ENCODE data around the gene MSN. TPM values are rescaled to one million over a fixed set of nuclear protein-coding genes. Genes with fewer than 3 reads are reported as not detected.

The MSN gene
- total and polyA plus RNA-seq, 10 of the 15 experiments (the other 5 are each of a cell fraction or from before 2014, with no cell fraction given) = 93.8 to 432 (median 270) TPM

DNA sequence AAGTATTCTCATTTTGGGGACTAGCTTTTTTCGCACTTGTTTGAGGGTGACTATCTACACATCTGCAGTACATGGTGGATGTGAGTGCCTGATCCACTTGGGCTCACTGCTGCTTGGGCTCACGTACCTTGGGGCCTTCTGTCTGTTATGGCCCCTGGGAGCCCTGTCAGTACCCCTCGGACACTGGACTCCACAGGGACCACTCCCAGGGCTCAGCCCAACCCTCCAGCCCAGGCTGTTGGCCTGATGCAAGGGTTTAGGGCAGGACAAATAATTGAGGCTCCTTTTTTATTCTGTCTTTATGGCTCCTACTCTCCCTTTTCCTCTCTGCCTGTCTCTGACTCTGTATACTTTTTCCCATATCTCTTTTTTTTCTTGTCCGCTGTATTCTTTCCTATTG is 32.7 kb upstream of the MSN start:
- no peak overlapping the region for H2AFZ ChIP-seq (ENCODE audit: control insufficient read depth, low read depth, low read length)
- no peak overlapping the region for H3K4me2 ChIP-seq (ENCODE audit: control insufficient read depth, insufficient read depth)
- FAIRE-seq = no peak
- POLR2A ChIA-PET = no interaction called here
- H3K79me2 ChIP-seq (ENCODE audit: control insufficient read depth, insufficient read depth, low read length) = no peaks in the 10 kb centered on the region
- TF ChIP-seq, protein P1, sequence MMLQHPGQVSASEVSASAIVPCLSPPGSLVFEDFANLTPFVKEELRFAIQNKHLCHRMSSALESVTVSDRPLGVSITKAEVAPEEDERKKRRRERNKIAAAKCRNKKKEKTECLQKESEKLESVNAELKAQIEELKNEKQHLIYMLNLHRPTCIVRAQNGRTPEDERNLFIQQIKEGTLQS (IDR thresholded peaks at IDR 0.05; ENCODE audit: borderline replicate concordance, extremely low read depth, low read depth, low read length) = no peak
- no peak for TF ChIP-seq PAX8 (IDR thresholded peaks at IDR 0.05)
- intact Hi-C loops (cut with micrococcal nuclease; ENCODE audit: unreplicated experiment) = no loop called here
- RAD21 ChIA-PET (ENCODE audit: unreplicated experiment) = no interaction called here
- CTCF ChIA-PET = no interaction called here
- ATAC-seq = no peak
- H3K36me3 ChIP-seq (ENCODE audit: control insufficient read depth in 2 of 2, insufficient read depth in 2 of 2, low read length in 1 of 2) = no peaks in the 10 kb centered on the region
- 54% methylated on average over 4 of the region's 4 CpGs for WGBS (ENCODE audit: insufficient coverage, insufficient replicate concordance, low lambda C conversion rate, missing lambda C conversion rate)
- SMC1A ChIA-PET (ENCODE audit: uncharacterized antibody, unreplicated experiment) = no interaction called here
- no peaks in the 10 kb centered on the region; the same call in 2 of the 3 replicates for H3K9me3 ChIP-seq (replicated peaks; ENCODE audit: control insufficient read depth, insufficient read depth, low read length)
- DNase-seq (ENCODE audit: low read depth, low spot score) = no peak
- no TSS peak for BruUV-seq (replicated peaks)
- no peaks in the 10 kb centered on the region for H3K4me1 ChIP-seq (ENCODE audit: control insufficient read depth, insufficient read depth, low read length)
- H4K20me1 ChIP-seq (ENCODE audit: control insufficient read depth, insufficient read depth) = no peaks in the 10 kb centered on the region
- H3K27ac ChIP-seq (ENCODE audit: control insufficient read depth, insufficient read depth) = no peak overlapping the region
- no peak overlapping the region for H3K4me3 ChIP-seq
- H3K9ac ChIP-seq (ENCODE audit: control insufficient read depth, insufficient read depth, low read length) = no peak overlapping the region
- H3K27me3 ChIP-seq (replicated peaks in 1 of 2; ENCODE audit: control insufficient read depth in 2 of 2, insufficient read depth in 2 of 2, low read length in 1 of 2) = no peaks in the 10 kb centered on the region
- in situ Hi-C loops (cut with MboI) = no loop called here

DNA sequence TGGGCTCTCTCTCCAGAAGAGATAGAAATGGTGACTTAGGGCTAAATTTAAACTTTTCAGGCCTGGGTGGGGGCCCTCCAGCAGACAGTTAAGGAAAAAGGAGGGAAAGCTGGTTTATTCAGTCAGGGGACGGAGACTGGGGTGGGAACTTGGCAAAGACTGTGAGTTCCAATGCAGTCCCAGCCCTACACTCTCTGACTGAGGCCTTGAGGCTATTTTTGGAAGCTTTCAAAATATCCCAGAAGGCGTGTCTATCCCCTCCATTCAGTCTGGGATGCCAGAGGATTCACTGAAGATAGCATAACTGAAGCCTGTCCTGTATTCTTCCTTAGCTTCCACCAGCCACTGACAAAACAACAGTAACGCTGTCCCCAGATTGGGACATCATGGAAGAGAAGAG is 32.1 kb upstream of the MSN start:
- H3K9ac ChIP-seq (ENCODE audit: control insufficient read depth, insufficient read depth, low read length) = no peak overlapping the region
- H3K79me2 ChIP-seq (ENCODE audit: control insufficient read depth, insufficient read depth, low read length) = no peaks in the 10 kb centered on the region
- no peak overlapping the region for H3K27ac ChIP-seq (ENCODE audit: control insufficient read depth, insufficient read depth)
- BruUV-seq (replicated peaks) = no TSS peak
- FAIRE-seq (no peak), ATAC-seq (no peak), DNase-seq (ENCODE audit: low read depth, low spot score) (no peak)
- SMC1A ChIA-PET (ENCODE audit: uncharacterized antibody, unreplicated experiment) = no interaction called here
- RAD21 ChIA-PET (ENCODE audit: unreplicated experiment) = no interaction called here
- H3K4me1 ChIP-seq (ENCODE audit: control insufficient read depth, insufficient read depth, low read length) = no peaks in the 10 kb centered on the region
- no peak overlapping the region for H3K4me2 ChIP-seq (ENCODE audit: control insufficient read depth, insufficient read depth)
- intact Hi-C loops (cut with micrococcal nuclease; ENCODE audit: unreplicated experiment) (no loop called here), in situ Hi-C loops (cut with MboI) (no loop called here)
- WGBS (ENCODE audit: insufficient coverage, insufficient replicate concordance, low lambda C conversion rate, missing lambda C conversion rate) = 49% methylated on average over 3 of the region's 3 CpGs
- H2AFZ ChIP-seq (ENCODE audit: control insufficient read depth, low read depth, low read length) = no peak overlapping the region
- H3K9me3 ChIP-seq (replicated peaks; ENCODE audit: control insufficient read depth, insufficient read depth, low read length) = no peaks in the 10 kb centered on the region
- H4K20me1 ChIP-seq (ENCODE audit: control insufficient read depth, insufficient read depth) = no peaks in the 10 kb centered on the region
- no peak overlapping the region for H3K4me3 ChIP-seq
- CTCF ChIA-PET = interaction anchor here (1.4 kb wide), 1 partner anchor 87 kb away, joined by 3 read pairs; no protein-coding TSS in a partner anchor
- no peaks in the 10 kb centered on the region for H3K27me3 ChIP-seq (replicated peaks in 1 of 2; ENCODE audit: control insufficient read depth in 2 of 2, insufficient read depth in 2 of 2, low read length in 1 of 2)
- POLR2A ChIA-PET = no interaction called here
- no peaks in the 10 kb centered on the region for H3K36me3 ChIP-seq (ENCODE audit: control insufficient read depth in 2 of 2, insufficient read depth in 2 of 2, low read length in 1 of 2)
- TF ChIP-seq RAD51 (IDR thresholded peaks at IDR 0.05) = no peak
- TF ChIP-seq, protein P2, sequence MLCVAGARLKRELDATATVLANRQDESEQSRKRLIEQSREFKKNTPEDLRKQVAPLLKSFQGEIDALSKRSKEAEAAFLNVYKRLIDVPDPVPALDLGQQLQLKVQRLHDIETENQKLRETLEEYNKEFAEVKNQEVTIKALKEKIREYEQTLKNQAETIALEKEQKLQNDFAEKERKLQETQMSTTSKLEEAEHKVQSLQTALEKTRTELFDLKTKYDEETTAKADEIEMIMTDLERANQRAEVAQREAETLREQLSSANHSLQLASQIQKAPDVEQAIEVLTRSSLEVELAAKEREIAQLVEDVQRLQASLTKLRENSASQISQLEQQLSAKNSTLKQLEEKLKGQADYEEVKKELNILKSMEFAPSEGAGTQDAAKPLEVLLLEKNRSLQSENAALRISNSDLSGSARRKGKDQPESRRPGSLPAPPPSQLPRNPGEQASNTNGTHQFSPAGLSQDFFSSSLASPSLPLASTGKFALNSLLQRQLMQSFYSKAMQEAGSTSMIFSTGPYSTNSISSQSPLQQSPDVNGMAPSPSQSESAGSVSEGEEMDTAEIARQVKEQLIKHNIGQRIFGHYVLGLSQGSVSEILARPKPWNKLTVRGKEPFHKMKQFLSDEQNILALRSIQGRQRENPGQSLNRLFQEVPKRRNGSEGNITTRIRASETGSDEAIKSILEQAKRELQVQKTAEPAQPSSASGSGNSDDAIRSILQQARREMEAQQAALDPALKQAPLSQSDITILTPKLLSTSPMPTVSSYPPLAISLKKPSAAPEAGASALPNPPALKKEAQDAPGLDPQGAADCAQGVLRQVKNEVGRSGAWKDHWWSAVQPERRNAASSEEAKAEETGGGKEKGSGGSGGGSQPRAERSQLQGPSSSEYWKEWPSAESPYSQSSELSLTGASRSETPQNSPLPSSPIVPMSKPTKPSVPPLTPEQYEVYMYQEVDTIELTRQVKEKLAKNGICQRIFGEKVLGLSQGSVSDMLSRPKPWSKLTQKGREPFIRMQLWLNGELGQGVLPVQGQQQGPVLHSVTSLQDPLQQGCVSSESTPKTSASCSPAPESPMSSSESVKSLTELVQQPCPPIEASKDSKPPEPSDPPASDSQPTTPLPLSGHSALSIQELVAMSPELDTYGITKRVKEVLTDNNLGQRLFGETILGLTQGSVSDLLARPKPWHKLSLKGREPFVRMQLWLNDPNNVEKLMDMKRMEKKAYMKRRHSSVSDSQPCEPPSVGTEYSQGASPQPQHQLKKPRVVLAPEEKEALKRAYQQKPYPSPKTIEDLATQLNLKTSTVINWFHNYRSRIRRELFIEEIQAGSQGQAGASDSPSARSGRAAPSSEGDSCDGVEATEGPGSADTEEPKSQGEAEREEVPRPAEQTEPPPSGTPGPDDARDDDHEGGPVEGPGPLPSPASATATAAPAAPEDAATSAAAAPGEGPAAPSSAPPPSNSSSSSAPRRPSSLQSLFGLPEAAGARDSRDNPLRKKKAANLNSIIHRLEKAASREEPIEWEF (IDR thresholded peaks at IDR 0.05; ENCODE audit: insufficient replicate concordance, low read depth, low read length) = no peak
- TF ChIP-seq NFXL1 (IDR thresholded peaks at IDR 0.05; ENCODE audit: borderline replicate concordance) = no peak
- TF ChIP-seq, protein P3, sequence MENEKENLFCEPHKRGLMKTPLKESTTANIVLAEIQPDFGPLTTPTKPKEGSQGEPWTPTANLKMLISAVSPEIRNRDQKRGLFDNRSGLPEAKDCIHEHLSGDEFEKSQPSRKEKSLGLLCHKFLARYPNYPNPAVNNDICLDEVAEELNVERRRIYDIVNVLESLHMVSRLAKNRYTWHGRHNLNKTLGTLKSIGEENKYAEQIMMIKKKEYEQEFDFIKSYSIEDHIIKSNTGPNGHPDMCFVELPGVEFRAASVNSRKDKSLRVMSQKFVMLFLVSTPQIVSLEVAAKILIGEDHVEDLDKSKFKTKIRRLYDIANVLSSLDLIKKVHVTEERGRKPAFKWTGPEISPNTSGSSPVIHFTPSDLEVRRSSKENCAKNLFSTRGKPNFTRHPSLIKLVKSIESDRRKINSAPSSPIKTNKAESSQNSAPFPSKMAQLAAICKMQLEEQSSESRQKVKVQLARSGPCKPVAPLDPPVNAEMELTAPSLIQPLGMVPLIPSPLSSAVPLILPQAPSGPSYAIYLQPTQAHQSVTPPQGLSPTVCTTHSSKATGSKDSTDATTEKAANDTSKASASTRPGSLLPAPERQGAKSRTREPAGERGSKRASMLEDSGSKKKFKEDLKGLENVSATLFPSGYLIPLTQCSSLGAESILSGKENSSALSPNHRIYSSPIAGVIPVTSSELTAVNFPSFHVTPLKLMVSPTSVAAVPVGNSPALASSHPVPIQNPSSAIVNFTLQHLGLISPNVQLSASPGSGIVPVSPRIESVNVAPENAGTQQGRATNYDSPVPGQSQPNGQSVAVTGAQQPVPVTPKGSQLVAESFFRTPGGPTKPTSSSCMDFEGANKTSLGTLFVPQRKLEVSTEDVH (IDR thresholded peaks at IDR 0.05; ENCODE audit: low read depth, partially characterized antibody) = no peak
- TF ChIP-seq CREB1 (IDR thresholded peaks at IDR 0.05; ENCODE audit: low read depth) = no peak
- TF ChIP-seq, protein P4, sequence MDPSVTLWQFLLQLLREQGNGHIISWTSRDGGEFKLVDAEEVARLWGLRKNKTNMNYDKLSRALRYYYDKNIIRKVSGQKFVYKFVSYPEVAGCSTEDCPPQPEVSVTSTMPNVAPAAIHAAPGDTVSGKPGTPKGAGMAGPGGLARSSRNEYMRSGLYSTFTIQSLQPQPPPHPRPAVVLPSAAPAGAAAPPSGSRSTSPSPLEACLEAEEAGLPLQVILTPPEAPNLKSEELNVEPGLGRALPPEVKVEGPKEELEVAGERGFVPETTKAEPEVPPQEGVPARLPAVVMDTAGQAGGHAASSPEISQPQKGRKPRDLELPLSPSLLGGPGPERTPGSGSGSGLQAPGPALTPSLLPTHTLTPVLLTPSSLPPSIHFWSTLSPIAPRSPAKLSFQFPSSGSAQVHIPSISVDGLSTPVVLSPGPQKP (IDR thresholded peaks at IDR 0.05; ENCODE audit: low read depth, low read length) = no peak

All from GM12878 (cell line).